Measurements from ENCODE around the gene WWC2. TPM values are rescaled to one million over a fixed set of nuclear protein-coding genes. Genes with fewer than 3 reads are reported as not detected.

The WWC2 gene
- total and polyA plus RNA-seq, 2 donors (not counting 3 experiments of a cell fraction or from before 2014, with no cell fraction given) = 12.9 to 52.2 TPM

- H3K9me1 ChIP-seq (replicated peaks; ENCODE audit: control insufficient read depth, extremely low read depth, insufficient read depth, low read length) = no peaks in the 10 kb centered on the region
- peaks cover 4% of the 10 kb centered on the region for H4K20me1 ChIP-seq (replicated peaks; ENCODE audit: control insufficient read depth, extremely low read depth, insufficient read depth, low read length)
- H3K4me1 ChIP-seq (ENCODE audit: control insufficient read depth, extremely low read depth, insufficient read depth, low read length) = no peaks in the 10 kb centered on the region
- H3K27me3 ChIP-seq (ENCODE audit: control insufficient read depth in 2 of 2, insufficient read depth in 2 of 2, low read length in 2 of 2) = no peaks in the 10 kb centered on the region
- TF ChIP-seq CTCF (IDR thresholded peaks at IDR 0.05; ENCODE audit: extremely low read depth in 1 of 2, insufficient read depth in 1 of 2, low read depth in 1 of 2, low read length in 2 of 2) (no peak), FOS (IDR thresholded peaks at IDR 0.05; ENCODE audit: borderline replicate concordance, insufficient read depth, low read length) (no peak), JUN (IDR thresholded peaks at IDR 0.05; ENCODE audit: borderline replicate concordance, insufficient read depth, insufficient read length, low read depth) (no peak), MYC (IDR thresholded peaks at IDR 0.05; ENCODE audit: low read depth, low read length) (no peak), POLR2A (IDR thresholded peaks at IDR 0.05; ENCODE audit: low read depth, low read length) (no peak), POLR2AphosphoS5 (IDR thresholded peaks at IDR 0.05; ENCODE audit: insufficient read depth, low read depth, low read length) (no peak), EZH2 (IDR thresholded peaks at IDR 0.05; ENCODE audit: borderline replicate concordance, low read depth, low read length, severe bottlenecking) (no peak), MAX (IDR thresholded peaks at IDR 0.05; ENCODE audit: insufficient read depth, insufficient read length) (no peak), GATA2 (IDR thresholded peaks at IDR 0.05; ENCODE audit: insufficient read depth, insufficient read length, low read depth, low read length) (no peak)
- no peak overlapping the region for H2AFZ ChIP-seq (ENCODE audit: low read depth, low read length)
- dilution Hi-C loops (cut with MboI; ENCODE audit: extremely low pct_ligation_motif_present, low sequenced_read_pairs) (no loop called here), intact Hi-C loops (cut with micrococcal nuclease) (no loop called here)
- no peak for FAIRE-seq
- no peak overlapping the region for H3K4me3 ChIP-seq (replicated peaks in 1 of 3; ENCODE audit: insufficient read depth in 1 of 3, low read depth in 1 of 3, low read length in 3 of 3)
- BruUV-seq (replicated peaks) = no TSS peak
- H3K79me2 ChIP-seq (ENCODE audit: control insufficient read depth, insufficient read depth, low read length) = peaks cover 57% of the 10 kb centered on the region
- no peak overlapping the region for H3K27ac ChIP-seq (ENCODE audit: insufficient read depth, low read depth, low read length)
- no peak overlapping the region for H3K4me2 ChIP-seq (ENCODE audit: insufficient read depth, low read length)
- ChIA-PET CTCF (no interaction called here), POLR2A (no interaction called here)
- no peaks in the 10 kb centered on the region for H3K9me3 ChIP-seq (replicated peaks; ENCODE audit: control insufficient read depth, insufficient read depth, low read length)
- no peak overlapping the region for H3K9ac ChIP-seq (replicated peaks; ENCODE audit: extremely low read depth, insufficient read depth, low read length)
- H3K36me3 ChIP-seq (ENCODE audit: control insufficient read depth in 2 of 2, extremely low read depth in 1 of 2, insufficient read depth in 2 of 2, low read length in 2 of 2) = no peaks in the 10 kb centered on the region
- DNase-seq (ENCODE audit: low read depth, low spot score) = no peak
These were observed 58.2 kb downstream of the WWC2 start for GRCh38 chr4:183157215-183157614.

All from endothelial cell of umbilical vein (primary cell).